NCI-H1694 (cell line): Measurements from ENCODE around the gene NINJ1.
"Not testable (repeated sequence)": the region's sequence is repeated elsewhere in the genome, so short reads cannot be mapped to it uniquely, and the experiment has no call there.

Source experiments
- DNase-seq: peaks from one replicate; lab custom pipeline; 2025; lab: John Stamatoyannopoulos, UW

The NINJ1 gene

DNA sequence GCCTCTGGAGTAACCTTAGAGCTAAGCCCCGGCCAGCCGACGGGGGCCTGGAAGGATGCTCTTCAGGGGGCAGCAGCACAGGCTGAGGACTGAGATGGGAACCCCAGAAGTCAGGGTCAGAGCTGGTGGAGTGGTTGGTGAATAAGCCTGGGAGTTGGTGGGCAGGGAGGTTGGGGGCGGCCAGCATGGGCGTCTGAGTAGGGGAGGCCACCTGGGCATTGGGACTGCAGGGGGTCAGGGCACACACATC lies 14.4 kb downstream of the NINJ1 start:
- no peak for DNase-seq

DNA sequence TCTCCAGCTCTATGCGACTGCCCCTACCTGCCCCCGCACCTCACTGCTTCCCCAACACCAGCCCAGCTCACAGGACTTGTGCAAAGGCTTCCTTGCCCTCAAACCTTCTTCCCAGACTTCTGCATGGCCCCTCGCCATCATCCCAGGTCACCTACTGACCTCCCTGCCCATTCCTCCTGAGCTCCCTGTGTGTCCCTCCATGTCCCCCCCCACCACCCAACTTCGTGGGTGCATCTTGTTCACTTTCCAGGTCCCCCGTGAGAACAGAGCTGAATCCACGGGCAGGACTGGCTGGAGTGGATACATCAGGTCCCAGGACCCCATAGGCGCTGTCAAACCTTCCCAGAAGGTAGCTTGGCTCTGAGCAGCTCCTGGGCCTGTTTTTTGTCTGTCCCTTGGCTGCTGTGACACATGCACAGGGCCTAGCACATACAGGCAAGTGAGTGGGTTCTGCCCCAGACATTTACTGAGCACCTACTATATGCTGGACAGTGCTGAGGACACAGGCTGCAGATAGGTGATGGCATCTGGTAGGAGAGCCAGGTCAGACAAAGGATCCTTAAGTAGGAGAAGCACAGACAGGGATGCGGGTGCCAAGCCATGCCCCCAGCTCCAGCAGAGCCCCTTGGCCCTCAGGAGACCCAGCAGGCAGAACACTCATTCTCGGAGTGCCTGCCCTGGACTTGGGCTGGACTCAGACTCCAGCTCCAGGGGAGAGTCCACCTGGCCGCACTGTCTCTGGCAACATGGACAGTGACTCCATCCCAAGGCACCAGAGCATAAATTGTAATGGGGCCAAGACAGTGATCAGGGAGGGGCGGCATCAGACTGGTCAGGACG lies 15.0 kb downstream of the NINJ1 start:
- no peak for DNase-seq

DNA sequence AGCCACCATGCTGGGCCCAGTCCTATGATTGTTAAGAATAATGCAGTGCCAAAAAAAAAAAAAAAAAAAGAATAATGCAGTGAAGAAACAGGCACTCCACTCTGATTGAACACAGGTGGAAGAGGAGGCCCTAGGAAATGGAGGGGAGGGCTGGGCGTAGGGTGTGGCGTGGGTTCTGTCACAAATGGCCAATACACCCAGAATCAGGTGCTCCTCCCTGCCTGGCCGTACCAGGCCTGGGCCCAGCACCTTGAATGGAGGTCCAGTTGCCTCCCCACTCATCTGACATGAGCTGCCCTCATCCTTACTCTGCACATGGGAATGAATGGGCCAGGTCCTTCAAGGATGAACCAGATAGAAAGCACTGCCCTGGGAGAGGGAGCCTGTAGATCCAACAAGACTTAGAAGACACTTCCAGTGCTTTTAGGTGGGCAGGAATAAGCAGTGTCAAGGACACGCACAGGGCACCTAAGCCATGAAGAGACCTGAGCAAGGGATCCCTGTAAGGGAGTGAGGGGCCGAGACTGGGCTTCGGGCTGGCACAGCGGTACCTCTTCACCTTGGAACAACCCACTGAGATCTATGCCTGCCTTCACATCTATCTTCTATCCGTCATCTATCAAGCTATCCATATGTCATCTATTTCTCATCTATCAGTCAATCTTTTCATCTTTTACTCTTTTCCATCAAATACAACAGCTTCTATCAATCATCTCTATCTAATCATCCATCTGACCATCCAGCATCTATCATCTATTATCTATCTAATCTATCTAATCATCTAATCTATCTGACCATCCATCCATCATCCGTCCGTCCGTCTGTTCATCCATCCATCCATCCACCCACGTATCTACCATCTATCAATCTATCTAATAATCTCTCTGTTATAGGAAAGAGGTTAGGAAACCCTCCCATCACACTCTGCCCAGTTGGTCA lies 15.9 kb downstream of the NINJ1 start:
- DNase-seq, result no peak

DNA sequence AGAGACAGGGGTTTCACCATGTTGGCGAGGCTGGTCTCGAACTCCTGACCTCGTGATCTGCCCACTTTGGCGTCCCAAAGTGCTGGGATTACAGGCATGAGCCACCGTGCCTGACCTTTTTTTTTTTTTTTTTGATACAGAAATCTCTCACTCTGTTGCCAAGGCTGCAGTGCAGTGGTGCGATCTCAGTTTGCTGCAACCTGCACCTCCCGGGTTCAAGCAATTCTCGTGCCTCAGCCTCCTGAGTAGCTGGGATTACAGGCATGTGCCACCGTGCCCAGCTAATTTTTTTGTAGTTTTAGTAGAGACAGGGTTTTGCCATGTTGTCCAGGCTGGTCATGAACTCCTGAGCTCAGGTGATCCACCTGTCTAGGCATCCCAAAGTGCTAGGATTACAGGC lies 16.5 kb downstream of the NINJ1 start:
- not testable (repeated sequence) for DNase-seq

DNA sequence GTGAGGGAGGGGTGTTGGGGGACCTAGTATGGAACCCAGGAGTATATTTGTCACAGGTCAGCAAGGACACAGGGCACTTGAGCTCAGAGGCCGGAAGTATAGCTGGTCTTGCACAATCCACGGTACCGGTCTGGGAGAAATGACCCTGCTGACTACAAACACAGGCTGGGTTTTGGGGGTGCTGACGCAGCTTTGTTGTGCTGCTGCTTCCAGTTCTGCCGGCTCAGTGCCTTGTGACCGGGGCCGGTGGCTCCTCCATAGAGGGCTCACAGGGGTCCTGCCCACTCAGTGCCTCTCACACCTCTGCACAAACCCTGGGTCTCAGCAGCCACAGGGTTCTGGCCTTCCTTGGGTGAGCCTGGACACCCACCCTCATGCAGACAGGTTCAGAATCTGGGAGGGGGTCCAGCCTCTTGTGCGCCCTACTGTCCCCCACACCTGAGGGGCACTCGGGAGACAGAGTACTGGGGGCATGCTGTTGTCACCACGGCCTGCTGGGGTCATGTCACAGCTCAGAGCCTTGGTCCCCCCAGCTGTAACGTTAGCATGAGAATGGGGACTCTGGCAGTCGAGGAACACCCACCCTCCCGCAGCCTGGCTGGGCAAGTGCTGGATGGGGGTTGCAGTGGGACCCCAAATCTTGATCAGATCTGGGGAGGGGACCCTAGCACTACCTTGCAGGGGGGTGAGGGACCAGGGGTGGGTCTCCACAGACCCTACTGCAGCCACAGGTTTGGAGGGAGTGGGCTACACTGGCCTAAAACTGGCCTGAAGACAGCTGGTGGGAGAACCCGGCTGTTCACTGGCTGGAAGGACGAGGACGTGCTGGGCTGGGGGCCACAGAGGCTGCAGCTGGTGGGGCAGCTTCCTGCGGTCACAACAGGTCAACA lies 17.7 kb downstream of the NINJ1 start:
- no peak for DNase-seq

DNA sequence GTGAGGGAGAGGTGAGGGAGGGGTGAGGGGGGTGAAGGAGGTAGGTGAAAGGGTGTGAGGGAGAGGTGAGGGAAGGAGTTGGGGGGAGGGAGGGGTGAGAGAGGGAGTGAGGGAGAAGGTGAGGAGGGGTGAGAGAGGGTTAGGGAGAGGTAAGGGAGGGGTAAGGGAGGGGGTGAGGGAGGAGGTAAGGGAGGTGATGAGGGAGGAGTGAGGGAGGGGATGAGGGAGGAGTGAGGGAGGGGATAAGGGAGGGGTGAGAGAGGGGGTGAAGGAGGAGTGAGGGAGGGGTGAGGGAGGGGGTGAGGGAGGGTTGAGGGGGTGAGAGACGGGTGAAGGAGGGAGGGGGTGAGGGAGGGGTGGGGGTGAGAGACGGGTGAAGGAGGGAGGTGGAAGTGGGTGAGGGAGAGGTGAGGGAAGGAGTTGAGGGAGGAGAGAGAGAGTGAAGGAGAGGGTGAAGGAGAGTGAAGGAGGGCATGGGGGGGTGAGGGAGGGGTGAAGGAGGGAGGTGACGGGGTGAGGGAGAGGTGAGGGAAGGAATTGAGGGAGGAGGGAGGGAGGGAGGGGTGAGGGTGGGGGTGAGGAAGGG lies 18.5 kb downstream of the NINJ1 start:
- no peak for DNase-seq

DNA sequence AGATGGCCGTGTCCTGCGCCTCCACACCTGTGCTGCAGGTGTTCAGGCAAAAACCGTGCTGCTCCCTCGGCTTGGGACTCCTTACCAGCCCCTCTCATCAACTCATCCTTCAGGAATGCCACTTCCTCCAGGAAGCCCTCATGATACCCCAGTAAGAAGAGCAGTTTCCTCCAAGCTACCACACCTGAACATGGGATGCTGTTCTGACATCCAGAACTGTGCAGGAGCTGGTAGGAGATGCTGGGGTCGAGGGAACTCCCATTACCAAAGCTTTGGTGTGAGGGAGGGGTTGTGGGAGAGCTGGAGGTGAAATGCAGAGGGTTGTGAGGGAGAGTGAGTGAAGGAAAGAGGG lies 19.1 kb downstream of the NINJ1 start:
- no peak for DNase-seq

DNA sequence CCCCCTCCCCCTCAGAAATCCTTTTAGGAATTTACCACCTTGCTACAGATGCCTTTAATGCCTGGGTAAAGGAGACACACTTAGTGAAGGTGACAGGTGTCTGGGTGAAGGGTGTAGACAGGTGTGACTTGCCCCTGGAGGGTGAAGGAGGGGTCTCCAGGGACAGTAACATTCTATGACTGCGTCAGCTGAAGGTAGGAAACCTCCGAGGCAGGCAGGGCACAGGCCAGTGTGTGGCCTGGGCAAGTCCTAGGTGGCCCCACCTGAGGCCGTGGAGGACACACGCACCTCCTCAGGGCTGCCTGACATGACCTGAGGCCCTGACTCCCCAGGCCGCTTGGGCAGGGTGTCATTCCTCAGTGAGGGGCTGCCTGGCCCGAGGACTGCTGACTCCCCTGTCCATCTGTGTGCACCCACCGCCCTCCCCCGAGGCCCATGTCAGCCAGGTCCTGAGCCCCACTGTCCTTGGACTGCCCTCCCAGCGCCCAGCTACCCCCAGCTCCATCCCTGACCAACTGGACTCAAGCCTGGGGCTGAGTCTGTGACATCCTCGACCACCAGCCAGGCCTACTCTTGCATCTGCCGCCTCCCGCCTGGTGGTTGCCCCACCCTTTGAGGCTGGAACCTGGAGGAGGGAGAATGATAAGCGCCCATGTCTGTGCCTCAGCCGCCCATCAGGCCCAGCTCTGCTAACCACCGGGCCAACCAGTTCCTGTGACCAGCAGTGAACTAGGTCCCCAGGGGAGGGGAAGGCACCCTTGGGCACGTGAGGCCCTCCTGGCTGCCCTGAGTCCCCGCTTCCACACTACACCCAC lies 19.7 kb downstream of the NINJ1 start:
- DNase-seq, result no peak

DNA sequence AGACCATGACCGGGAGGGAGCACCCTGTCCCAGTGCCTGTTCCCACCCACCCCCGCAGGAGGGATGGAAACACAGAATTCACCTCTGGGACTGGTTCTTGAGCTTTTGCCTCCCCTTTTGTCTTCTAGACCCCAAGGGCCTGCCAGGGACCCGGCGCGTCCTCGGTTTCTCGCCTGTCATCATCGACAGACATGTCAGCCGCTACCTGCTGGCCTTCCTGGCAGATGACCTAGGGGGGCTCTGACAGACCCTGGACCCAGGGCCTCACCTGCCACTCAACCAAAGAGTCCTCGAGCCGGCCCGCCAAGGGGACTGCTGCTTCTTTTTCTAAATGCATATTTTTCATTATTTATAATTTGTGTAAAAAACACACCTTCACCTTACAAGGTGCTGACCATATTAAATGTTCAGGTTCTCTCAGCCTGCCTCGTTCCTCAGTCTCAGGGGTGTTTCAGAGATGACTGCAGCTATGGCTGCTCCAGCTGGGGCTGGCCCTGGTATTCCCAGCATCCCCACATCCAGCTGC lies 21.1 kb downstream of the NINJ1 start:
- no peak for DNase-seq

DNA sequence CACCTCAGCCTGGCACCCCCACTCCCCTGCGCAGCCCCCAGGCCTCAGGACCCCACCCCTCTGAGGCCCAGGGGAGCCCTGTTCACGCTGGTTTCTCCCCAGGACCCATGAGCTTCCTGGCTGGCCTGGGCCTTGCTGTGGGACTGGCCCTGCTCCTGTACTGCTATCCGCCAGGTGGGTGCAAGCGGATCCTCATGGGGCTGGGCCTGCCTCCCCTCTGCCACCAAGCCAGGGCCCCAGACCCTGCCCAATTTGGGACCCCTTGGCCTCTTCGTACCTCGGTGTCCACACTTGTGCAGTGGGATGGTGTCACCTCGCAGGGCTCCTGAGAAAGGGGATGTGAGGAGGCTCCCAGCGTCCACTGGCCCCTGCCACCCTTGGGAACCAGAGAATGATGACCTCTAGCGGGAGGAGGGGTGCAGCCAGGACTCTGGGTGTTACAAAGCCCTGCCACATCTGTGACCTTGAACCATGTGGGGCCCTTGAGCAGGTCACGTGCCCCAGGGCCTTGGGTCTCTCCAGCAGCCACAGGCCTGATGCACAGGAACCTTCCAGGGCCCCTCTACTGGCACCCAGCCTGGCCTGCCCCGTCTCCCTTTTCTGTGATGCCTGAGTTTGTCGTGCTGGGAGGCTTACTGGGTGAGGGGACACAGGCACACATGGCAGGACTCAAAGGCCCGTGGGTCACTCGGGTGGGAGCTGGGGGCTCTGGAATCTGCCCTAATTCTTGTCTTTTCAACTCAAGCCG lies 21.8 kb downstream of the NINJ1 start:
- no peak for DNase-seq

DNA sequence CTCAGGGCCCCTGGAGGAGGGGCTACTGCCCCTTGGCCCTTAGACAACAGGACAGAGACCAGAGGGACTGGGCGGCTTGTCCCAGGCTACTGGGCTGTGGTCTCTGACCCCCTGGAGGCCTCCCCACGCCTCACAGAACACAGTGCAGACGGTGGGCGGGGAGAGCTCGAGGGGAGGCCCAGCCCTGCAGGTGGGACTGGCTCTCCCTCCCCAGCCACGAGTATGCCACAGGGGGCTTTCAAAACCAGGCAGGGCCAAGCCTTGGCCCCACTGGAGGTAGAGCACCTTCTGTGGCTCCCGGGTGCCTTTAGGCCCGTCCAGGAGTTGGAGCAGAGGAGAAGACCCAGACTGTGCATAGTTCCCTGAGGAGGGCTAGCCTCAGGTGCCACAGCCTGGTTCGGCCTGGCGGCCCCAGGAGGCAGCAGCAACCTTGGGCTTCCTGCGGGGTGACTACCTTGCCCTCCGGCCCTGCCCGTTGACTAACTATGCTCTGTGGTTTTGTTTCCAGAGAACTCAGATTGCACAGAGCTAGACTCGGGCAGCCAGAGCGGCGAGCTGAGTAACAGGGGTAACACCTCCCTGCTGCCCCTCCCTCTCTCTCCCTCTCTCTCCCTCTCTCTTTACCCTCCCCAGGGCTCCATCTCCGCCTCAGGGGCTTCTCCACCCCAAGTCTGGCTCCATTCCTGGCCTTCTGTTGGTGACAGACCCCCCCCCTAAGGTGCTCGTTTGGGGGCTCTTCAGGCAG lies 22.5 kb downstream of the NINJ1 start:
- DNase-seq, result no peak

DNA sequence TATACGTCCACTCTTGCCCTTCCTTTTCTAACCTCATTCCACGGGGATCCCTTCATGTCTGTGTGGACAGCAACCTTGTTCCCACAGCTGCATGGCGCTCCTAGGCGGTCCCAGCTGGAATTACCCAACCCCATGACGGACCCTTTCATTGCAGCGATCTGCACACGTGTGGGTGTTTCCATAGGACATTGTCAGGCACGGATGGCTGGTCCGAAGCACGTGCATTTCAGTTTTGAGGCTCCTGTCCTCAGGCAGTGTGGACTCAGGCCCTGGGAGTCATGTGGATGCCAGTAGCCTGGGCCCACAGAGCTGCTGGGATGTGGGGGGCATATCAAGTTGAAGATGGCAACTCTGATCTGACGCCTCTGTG lies 23.1 kb downstream of the NINJ1 start:
- DNase-seq, result no peak

DNA sequence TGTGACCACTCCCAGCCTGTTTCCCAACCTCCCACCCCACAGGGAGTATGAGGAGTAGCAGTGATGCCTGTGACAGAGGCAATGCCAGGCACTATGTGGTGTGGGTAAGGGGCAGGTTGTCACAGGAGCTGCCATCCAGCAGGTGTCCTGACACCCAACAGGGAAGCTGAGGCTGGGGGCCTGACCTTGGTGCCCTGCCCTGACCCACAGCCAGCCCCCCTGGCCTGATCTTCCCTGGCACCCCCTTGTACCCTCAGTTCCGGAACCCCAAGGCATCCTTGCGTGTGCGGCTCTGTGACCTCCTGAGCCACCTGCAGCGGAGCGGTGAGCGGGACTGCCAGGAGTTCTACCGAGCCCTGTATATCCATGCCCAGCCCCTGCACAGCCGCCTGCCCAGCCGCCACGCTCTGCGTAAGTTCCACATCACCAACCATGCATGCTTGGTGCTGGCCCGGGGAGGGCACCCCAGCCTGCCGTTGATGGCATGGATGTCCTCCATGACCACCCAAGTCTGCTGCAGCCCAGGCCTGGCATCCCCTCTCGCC lies 23.7 kb downstream of the NINJ1 start:
- no peak for DNase-seq

DNA sequence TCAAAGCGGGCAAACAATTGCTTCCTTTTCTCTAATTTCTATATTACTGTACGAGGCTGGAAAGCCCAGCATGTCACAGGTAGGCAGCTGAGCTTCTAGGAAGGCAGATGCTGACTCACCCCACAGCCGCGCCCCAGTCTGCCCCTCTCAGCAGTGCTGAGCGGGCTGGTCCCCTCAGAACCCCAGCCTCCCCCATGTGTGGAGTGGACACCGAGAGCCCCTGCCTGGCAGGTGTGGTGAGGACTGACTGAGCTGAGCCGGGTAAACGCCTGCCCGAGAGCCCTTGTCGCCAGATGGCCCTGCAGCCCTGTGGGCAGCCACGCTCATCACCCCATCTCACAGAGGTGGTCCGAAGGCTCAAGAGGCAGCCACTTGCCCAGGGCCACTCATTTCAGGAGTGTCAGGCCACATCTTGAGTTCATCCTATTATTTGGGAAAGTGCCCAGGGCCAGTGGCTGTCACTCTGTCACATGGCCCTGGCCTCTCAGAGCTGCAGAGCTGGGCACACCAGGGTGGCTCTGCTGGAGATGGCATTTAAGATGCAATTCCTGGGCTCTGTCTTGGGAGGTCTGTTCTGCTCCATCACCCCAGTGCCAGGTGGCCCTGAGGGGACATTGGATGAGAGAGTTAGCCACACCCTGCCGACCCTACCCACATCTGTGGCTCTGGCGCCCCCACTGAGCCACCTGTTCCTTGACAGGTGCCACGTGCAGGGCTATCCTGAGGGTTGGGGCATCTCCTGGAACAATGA lies 25.6 kb downstream of the NINJ1 start:
- no peak for DNase-seq

DNA sequence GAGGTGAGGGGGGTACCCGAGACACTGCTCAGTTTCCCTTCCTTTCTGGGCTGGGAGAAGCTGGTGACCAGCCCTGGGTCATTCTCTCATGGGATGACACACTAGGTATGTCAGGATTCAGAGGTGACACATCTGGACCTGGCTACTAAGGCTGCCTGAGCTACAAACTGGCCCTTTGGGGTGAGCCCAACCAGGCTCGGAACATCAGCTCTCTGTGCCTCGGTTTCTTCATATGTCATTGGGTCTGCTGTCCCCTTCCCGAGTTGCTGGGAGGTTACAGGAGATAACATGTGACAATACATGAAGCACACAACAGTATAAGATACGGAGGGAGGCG lies 26.3 kb downstream of the NINJ1 start:
- no peak for DNase-seq

DNA sequence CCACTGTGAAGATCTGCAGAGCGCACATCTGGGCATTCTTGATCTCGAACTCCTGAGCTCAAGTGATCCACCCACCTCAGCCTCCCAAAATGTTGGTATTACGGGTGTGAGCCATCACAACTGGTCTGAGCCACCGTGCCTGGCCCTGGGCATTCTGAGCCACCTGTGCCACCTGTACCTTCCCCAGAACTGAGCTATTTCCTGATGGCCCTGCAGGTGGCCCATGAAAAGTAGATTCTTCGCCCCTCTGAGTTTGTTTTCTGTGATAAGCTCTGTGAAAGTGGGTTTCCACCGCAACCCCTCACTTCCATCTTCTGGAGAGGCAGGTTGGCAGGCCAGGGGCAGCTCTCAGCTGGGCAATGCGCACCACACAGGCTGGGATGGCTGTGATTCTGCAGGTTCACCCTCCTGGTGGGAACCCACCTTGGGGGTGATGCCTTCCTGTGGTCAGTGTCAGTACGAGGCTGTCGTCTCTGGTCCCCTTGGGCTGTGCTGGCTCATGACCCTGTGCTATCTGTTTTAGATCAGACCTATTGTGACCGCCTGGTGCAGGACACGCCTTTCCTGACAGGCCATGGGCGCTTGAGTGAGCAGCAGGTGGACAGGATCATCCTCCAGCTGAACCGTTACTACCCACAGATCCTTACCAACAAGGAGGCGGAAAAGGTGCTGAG lies 26.8 kb downstream of the NINJ1 start:
- DNase-seq, result no peak

DNA sequence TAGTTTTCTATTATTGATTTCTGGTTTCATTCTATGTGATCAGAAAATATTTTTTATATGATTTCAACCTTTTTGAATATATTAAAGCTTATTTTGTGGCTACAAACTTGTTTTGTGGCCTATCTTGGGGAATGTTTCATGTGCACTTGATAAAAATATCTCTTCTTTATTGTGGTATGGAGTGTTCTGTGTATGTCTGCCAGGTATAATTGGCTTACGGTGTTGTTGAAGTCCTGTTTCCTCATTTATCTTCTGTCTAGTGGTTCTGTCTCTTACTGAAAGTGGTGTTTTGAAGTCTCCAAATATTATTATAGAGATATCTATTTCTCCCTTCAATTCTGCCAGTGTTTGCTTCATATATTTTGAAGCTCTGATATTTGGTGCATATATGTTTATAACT lies 28.4 kb downstream of the NINJ1 start:
- DNase-seq, result no peak

DNA sequence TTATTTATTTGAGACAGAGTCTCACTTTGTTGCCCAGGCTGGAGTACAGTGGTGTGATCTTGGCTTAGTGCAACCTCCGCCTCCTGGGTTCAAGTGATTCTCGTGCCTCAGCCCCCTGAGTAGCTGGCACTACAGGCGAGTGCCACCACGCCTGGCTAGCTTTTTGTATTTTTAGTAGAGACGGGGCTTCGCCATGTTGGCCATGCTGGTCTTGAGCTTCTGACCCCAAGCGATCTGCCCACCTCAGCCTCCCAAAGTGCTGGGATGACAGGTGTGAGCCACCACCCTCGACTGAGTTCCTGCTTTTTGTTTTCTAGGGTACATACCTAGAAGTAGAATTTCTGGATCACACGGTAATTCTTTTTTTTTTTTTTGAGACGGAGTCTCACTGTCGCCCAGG lies 33.0 kb downstream of the NINJ1 start:
- DNase-seq, result not testable (repeated sequence)
